HG03066 (cell line): ENCODE measurements around the gene TMEM132D.

ENCODE experiments used
- ATAC-seq: cut with Tn5 transposase; IDR thresholded peaks from one replicate; pipeline ENCODE4 v1.9.1; 2021; ENCODE audit warnings: low read depth; ENCODE audit not compliant: unreplicated experiment

The TMEM132D gene

DNA sequence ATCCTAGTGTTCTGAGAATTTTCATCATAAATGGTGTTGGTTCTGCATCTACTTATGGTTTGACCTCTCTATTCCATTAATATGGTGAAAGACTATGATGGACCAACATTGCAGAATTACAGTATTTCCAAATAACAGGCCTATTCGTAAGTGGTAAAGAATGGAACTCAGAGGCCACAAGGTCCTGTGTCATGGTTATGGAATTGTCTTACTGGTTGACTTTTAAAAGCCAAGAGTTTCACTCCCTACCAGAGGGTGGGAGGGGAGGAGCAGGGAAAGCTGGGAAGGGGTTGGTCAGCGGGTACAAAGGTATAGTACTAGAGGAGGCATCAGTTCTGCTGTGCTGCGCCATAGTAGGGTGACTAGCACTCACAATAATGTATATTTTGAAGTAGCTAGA, 153.4 kb downstream of the TMEM132D start:
- no peak for ATAC-seq

DNA sequence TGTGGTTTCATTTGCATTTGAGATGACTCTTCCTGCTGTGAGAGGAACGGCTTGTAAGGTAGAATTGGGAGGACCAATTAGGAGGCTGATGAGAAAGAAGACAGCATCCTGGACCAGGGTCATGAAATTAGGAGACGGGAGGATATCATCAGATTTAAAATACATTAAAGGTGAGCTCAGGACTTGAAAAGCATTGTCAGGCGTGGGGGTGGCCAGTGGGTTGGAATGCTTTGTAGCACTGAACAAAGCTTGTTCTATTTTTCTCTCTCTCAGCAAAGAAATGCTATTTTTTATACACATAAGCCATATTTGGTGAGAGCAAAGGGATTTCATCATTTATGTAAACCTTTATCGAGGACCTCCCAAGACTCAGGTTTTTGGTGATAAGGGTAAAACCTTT, 157.5 kb downstream of the TMEM132D start:
- no peak for ATAC-seq

DNA sequence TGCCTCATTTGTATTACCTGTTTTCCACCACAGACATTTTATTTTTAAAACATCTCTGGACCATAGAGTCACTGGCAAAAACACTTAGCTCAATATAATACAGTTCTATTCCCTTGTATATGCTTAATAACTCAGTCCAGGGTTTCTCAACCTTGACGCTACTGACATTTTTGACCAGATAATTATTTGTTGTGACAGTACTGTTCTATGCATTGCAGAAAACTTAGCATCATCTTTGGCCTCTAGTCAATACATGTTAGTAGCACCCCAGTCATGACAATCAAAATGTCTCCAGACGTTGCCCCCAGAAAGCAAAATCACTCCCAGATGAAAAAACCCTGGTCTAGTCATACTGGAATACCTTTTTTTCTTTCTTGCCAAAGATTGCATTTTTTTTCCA, 174.7 kb downstream of the TMEM132D start:
- ATAC-seq: no peak

DNA sequence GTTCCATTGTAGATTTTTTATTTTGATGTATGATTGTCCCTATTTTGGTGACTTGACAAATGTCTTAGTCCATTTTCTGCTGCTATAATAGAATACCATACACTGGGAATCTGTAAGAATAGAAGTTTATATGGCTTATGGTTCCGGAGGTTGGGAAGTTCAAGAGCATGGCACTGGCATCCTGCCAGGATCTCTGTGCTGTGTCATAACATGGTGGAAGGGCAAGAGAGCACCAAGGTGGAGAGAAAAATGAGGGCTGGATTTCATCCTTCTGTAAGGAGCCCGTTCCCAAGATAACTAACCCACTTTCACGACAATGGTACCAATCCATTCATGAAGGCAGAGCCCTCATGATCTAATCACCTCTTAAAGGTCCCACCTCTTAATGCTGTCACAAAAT, 176.7 kb downstream of the TMEM132D start:
- no peak for ATAC-seq

DNA sequence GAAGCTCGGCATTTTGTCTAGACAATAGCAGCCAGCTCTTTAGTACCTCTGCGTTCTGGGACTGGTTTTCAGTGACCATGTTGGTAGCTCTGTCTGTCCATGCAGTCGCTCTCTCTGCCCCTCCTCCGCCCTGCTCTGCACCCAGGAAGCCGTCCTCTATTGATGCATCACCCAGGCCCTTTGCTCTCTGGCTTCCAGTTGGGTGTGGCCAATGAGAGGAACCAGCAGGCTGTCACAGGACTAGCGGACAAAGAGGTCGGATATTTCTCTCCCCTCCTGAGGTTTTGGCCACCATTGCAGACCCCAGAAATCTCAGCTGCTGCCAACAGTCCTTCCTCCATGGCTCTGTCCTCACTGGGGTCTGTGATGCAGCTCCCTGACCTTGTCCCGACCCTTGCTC, 180.6 kb downstream of the TMEM132D start:
- no peak for ATAC-seq

DNA sequence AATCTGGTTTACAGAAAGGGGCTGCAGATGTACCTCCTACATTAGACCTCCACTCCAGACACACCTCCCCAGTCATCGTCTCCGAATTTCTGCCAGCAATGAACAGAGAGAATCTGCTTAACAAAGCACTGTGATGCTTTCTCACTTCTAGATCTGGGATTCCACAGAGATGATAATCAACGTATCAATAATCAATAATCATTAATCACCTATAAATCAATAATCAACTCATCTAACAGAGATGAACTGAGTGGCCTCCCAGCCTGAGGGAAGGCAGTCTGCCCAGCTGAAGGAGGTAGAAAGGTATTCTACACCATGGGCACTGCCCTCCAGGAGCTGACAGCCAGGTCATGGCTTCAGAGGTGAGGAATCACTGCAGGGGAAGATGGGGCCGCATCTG, 183.2 kb downstream of the TMEM132D start:
- no peak for ATAC-seq

DNA sequence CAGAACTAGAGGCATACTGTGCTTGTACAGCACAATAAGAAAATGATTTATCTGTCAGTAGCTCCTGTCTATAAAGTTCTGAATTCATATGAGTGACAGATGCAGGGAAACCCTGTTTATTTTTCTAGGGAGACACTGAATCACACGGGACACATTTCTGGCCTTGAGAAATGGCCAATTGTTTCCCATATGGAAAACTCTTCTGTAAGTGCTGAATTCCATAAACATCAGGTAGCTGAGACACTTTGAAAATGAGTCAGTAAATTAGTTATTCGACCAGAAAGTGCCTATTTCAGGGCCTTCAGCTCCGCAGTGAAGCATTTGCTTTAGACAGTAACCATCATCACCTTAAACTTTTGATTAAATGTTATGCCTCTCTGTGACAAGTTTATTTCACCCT, 184.4 kb downstream of the TMEM132D start:
- no peak for ATAC-seq

DNA sequence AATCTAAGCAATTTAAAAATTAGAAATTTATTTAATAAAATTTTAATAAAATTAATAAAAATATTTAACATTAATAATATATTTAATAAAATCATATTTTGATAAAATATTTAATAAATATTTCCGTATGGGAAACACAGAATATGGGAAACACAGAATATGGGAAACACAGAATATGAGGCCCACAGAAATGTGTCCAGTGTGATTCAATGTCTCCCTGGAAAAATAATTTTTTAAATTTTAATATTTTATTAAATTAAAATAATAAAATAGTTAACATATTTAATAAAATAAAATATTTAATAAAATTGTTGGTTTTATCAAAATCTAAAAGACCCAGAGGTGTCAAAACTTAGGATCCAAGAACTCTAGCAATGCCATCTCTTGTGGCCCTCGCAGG, 186.4 kb downstream of the TMEM132D start:
- no peak for ATAC-seq

DNA sequence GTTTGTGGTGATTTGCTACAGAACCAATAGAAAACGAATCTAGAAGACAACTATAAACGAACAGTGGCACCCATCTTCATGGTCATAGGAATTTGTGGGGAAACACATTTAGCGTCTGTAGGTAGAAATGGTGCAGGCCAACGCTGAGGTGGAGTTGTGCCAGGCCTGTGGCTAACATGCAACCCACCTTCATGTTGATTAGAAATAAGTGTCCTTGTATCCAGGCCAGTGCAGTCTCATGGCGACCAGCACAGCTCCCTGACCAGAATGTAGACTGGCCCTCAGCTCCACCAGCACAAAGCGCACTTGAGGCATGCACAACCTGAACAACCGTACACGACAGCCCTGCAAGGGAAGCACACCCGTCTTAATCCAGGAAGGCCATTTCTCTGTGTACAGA, 187.0 kb downstream of the TMEM132D start:
- no peak for ATAC-seq

DNA sequence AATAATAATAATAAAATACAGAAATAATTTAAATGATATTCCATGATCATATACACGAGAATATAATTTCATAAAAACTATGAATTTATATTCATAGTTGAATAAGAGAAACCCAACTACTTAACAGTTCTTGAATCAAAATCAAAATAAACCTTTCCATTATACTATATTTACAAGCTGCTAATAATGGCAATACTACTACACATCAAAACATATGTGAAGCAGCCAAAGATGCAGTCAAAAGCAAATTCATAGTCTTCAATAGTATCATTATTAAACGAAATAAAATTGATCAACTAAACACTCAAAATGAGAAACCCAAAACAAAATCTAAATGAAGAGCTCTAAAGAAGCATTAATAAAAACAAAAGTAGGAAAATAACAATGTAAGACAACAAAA, 197.1 kb downstream of the TMEM132D start:
- no peak for ATAC-seq

DNA sequence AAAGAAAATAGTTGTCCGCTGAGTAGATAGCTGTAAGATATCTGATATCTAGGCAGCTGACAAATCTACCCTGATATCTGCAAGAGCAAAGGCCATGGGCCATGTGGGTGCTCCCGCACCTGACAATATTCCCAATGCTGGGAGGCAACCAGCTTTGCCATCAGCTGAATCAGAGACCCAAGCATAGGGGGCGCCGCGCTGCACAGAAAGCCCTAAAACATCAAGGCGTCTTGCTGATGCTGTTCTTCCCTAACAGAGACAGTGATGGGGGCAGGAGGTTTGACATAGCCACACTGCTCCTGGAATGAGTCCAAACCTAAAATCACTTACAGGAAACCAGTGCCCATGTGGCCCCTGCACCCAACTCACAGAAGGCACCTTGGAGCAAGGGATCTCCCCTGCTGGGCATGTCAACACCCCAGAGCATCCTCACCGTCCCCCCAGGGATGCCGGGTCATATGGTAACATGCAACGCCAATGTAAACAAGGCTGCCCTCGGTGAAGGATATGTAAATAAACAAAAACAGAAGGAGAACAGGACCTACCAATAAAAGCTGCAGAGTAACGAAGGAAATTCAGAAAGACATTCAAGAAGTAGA, 199.5 kb downstream of the TMEM132D start:
- ATAC-seq: no peak

DNA sequence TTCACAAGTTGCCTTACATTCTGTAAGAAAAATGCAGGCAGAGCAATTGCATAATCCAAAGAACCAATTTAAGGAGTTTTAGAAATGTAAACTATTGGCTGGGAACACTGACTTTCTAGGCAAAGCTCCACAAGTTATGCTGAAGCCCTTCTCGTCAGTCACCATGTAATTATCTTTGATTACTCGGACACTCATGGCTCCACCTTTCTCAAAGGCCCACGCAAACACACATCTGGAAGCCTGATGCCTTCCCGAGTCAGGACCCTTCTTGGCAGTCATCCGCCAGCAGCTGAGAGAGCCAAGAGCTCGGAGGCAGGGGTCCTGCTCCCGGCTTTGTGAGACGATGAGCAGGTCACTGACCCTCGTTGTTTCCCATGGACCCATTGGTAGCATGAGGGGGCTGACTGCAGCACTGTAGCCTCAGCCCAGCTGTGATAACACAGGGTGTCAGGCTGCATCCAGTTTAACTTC, 202.2 kb downstream of the TMEM132D start:
- ATAC-seq: no peak

DNA sequence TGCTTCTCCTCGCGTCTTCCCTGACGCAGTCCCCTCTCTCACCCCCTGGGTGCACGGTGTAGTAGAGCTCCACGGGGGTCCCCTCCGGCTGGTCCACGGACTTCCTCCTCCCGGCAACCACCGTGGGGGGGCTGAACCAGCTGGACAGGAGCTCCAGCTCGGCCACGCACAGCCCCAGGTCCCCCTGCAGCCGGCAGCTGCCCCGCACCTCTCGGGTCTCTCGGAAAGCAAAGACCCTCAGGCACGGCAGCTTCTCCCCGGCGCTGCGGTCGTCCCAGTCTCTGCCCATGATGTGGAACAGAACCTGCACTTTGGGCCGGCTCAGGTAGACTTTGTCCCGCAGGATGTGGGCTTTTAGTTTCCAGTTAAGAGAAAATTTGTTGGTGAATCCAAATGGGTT, 203.8 kb downstream of the TMEM132D start:
- ATAC-seq: no peak

DNA sequence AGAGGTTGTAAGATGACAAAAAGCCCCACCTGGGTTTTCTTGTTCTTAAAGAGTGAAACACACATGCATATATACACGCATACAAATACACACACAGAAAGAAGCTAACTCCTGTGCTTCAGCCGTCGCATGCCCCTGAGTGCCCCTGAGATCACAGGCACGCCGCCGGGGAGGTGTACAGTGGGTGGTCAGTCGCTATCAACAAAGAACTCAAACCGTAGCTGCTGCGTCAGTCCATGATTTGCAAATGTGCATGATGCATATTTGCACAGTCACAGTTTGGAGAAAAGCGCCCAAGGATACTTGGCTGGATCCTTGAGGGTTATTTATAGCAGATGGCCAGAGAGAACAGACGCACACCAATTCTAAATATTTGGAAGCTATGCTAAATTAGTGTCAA, 206.9 kb downstream of the TMEM132D start:
- ATAC-seq: no peak

DNA sequence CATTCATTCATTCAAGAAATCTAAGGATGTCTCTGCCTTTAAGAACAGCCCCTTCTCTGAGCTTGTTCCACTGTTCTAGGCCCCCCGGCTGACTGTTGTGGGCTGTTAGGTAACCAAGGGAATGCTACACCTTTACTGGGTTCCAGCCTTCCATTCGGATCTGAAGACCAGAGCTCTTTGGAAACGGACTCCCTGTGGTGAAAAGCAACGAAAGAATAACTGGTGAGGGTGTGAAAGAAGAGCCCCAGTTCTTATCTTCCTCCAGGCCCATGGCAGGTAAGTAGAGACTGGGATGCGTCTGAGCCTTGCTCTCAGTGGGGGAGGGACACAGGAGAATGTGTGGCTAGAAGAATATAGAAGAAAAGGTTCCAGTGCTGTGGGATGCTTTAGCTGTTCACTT, 207.4 kb downstream of the TMEM132D start:
- ATAC-seq: no peak

DNA sequence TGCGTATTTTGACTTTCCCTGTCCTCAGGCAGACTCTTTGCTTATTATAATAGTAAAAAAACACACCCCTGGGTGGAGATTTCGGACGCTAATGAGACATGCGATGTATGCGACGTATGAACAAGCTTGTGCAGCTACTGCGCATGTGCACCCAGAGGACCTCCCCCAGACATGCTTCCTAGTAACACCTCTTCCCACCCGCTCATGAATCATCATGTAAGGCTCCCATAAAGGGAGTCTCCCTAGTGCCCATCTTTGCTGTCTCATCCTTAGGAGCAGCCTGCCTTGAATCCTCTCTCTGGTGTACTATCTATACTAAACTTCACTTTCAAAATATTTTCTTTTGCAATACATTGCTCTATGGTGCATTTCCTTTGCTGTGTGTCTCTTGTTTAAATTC, 210.1 kb downstream of the TMEM132D start:
- ATAC-seq: no peak

DNA sequence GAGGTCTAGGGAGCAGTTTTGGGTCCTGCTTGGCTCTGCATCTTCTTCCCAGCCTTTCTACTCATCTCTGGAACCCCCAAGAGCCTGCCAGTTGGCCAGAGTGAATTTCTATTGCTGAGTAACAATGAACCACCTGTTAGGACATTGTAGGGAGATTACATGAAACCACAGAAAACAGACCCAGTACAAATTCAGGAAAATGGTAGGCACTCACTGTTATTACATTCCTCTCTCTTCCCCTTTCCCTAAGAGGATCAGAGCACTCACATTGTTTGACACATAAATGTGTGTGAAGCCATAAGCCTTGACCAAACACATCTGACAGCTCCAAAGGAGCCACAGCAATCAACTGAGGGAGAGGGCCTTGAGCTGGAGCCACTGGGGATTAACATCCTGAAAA, 216.1 kb downstream of the TMEM132D start:
- ATAC-seq: no peak

DNA sequence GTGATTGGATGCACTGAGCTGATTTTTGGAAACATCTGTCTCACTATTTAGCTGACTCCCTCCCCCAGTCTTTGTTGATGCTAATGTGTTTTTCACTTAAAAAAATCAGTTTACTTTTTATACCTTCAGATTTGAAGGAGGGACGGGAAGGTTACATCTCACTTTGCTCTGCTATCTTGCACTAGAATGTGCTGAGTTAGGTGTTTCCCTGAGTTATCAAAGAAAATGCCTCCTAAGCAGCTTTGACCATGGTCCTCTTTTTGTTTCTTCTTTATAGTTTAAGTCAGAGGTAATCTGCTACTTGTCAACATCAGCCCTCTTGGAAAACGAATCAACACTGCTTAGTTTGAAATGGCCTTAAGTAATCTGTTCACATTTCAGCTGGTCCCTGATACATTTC, 222.0 kb downstream of the TMEM132D start:
- ATAC-seq: no peak

DNA sequence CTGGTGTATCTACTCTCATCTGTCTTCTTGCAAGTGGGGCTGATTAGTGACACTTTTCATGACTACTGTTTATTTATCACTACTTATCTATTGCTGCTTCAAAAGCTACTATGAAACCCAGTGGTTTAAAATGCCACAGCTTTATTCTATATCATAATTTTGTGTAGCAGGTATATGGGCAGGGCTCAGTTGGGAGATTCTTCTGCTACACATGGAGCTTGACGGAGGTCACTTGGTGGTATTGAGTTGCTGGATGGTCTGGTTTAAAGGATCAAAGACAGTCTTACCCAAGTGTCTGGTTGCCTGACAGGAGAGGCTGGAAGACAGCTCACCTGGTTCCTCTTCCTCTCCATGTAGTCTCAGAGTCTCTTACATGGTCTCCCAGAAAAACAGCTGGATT, 222.7 kb downstream of the TMEM132D start:
- ATAC-seq: no peak

DNA sequence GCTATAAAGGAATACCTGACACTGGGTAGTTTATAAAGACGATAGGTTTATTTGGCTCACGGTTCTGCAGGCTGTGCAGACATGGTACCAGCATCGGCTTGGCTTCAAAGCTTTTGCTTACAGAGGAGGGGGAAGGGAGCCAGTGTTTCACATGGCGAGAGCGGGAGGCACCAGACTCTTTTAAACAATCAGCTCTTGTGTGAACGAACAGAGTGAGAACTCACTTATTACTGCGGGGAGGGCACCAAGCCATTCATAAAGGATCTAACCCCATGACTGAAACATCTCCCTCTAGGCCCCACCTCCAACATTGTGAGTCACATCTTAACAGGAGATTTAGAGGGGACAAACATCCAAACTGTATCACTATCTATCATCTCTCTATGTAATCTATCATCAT, 227.4 kb downstream of the TMEM132D start:
- no peak for ATAC-seq

DNA sequence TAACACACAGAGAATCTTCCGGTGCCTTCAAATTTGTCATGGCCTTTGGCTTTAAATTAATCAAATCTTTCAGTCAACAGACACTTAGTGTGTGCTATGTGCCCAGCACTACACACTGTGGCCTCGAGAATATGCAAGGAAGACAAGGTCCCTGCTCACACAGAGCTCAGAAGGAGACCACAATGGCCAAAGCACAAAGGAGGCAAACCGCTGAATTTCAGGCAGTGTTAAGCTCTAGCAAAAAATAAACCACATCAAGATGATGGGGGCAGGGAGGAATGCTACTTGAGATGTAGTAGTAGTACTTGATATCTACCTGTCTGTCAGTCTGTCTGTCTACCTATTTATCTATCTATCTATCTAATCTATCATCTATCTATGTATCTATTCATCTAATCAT, 227.9 kb downstream of the TMEM132D start:
- ATAC-seq: no peak

DNA sequence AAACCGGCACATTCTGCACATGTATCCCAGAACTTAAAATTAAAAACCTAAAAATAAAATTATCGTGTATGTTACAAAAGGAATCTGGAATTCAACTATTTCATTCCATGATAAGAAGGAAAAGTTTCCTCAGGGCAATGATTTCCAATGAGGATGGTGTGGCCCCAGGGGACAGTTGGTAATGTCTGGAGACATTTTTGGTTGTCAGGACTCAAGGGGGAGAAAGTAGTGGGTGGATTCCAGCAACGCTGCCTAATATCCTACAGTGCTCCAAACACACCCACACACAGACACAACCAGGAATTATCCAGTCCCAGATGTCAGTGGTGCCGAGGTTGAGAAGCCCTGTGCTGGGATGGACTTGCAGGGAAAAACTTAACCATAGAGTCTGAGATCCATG, 228.3 kb downstream of the TMEM132D start:
- ATAC-seq: no peak

DNA sequence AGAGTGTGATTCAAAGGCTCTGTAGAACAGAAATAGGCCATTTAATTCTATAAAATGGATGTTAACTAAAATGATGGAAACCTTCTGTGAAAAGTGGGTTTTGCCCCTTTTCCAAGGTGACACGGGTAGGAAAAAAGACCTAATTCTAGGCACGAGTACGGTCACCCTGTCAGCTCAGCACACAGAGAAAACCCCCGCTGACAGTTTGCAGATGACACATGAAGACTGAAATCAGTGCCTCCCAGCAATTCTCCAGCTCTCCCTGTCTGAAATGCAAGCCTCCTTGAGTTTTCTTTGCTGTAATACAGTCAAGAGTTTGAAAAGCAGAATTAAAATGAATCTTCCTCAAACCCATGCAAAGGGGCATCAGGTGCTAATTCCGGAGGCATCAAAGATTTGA, 230.0 kb downstream of the TMEM132D start:
- no peak for ATAC-seq
